HTERT RPE-1 (cell line): Measurements from ENCODE around the gene OR5AL1.
"Not testable (repeated sequence)": the region's sequence is repeated elsewhere in the genome, so short reads cannot be mapped to it uniquely, and the experiment has no call there.

Source experiments
- in situ Hi-C: fragments of 300-500 bp; cut with MboI; formaldehyde crosslinking; loops from 4 replicates; pipeline ENCODE4 v1.14.3; 2020; ENCODE audit warnings: low sequenced_read_pairs

Gene OR5AL1

DNA sequence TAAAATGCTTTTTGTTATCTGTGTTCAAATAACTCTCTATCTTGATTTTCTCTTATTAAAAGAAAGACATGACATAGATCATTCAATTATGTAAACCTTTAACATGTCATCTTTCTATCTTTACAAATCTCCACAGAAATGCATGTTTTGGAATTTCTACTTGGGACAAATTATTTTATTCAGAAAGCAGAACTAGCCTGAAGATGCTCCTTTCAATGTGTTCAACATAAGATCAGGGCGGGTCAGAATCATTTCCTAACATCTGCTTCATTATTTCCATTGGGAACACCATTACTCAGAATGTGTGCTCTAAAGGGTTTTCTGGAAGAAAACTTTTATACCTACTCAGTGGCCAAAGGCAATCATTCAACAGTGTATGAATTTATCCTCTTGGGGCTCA lies at the start of gene OR5AL1:
OR5AL1 (plus strand) TSS at position 301 of the 400 bp plus-strand sequence.
- in situ Hi-C loops, result no loop called here

GRCh38 chr11:56375324-56375723 lies 37.2 kb upstream of the OR5AL1 start, which contains the start of gene OR8U1:
OR8U1 (plus strand) TSS chr11:56375624; CDS start chr11:56375624, 0 bp downstream.
- in situ Hi-C loops, result no loop called here

DNA sequence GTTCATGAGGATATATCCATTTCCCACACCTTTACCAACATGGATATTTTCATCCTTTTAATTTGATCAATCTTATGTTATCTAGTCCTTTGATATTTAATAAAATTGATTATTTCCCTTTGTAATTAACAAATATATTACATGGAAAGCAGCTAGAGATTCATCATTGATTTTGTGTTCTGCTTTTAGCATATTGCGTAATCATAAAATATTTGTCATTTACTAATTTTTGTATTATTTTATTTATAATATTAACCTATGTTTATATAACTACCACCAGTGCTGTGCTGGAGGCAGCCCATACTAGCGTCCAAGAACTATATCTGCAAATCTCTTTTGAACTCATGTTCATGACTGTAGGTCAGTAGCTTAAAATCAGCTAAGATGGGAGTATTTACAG lies 32.4 kb upstream of the OR5AL1 start:
- in situ Hi-C loops, result no loop called here

- in situ Hi-C loops, result no loop called here
These were observed 18.1 kb upstream of the OR5AL1 start for GRCh38 chr11:56394381-56394780.

DNA sequence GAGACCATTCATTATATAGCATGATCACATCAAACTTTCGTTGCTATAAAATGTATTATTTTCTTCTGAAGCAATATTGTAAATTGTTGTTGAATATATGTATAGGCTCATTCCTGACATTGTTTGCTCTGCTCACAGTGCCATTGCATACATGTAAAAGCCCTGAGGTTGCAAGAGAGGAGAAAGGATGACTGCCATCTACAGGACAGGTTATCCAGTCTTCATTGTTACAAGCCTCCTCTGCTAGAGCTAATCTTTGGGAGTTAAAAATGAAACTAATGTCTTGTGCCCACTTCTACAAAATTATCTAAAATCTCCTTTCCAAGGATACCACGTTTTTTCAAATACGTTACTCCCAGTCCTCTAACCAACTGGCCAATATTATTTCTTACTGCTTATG lies 16.4 kb upstream of the OR5AL1 start:
- in situ Hi-C loops, result no loop called here

GRCh38 chr11:56401858-56402461 lies 10.5 kb upstream of the OR5AL1 start:
- in situ Hi-C loops, result not testable (repeated sequence)

GRCh38 chr11:56404393-56404792 lies 8.1 kb upstream of the OR5AL1 start:
- in situ Hi-C loops, result no loop called here

- in situ Hi-C loops, result no loop called here
These were observed 1.7 kb upstream of the OR5AL1 start for GRCh38 chr11:56410801-56411200.

DNA sequence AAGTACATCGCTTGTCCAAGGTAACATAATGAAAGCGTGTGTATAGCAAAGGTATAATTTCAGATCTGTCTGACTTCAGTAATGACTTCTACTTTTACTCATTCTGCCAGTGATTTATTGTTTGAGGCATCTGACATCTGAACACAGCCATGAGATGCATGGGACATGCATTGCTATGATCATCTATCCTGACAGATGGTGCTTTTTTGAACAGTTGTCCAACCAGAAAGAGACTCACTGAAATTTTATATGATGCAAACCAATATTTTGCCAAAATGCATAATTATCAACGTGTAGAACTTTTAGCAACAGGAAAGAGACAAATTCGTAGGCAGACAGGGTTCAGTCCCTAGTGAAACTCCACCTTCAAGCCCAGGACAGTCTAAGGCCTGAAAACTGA lies 41.0 kb downstream of the OR5AL1 start:
- in situ Hi-C loops, result no loop called here

GRCh38 chr11:56457076-56457475 lies 44.6 kb downstream of the OR5AL1 start:
- in situ Hi-C loops, result no loop called here
